Left colon (tissue), 2 donors: ENCODE results near the gene FARP1. TPM values are rescaled to one million over a fixed set of nuclear protein-coding genes. Genes with fewer than 3 reads are reported as not detected.

ENCODE experiments used
- ATAC-seq: fragments of 200-7000 bp; cut with Tn5 transposase; one replicate; pipeline ENCODE4 v1.9.1; 2020; ENCODE audit warnings: mild to moderate bottlenecking, moderate library complexity
- DNase-seq, 2 donors: peaks; one replicate each; pipeline ENCODE4 v3.0.0-alpha.2; 2020
- intact Hi-C, 2 donors: fragments of 100-400 bp; cut with DNase I in 1 of 2; cut with micrococcal nuclease in 1 of 2; formaldehyde crosslinking; loops; one replicate each; pipeline versions ENCODE4 v1.11.2 to v1.14.0; 2022; cut with DNase I, micrococcal nuclease
- total RNA-seq, 2 donors: library from RNA; stranded (reverse); fragmentation: NEBNext Ultra II Directional; extraction: Animal tissue kit (Norgen Biotek cat#: 25700); gene quantifications; one replicate each; pipeline ENCODE4 v1.2.1, GENCODE V29; 2021
- donor health status: DM: no; HTN: no; CAD: no.
- donor health status: DM: yes; HTN: yes; CAD: no.

FARP1 gene
- total RNA-seq, 2 donors from 2014 or later: 38.8 to 50.3 TPM

- intact Hi-C loops: no loop called here
- ATAC-seq (no peak), DNase-seq (no peak)
Measured at GRCh38 chr13:98291658-98292057, 148.8 kb downstream of the FARP1 start.

DNA sequence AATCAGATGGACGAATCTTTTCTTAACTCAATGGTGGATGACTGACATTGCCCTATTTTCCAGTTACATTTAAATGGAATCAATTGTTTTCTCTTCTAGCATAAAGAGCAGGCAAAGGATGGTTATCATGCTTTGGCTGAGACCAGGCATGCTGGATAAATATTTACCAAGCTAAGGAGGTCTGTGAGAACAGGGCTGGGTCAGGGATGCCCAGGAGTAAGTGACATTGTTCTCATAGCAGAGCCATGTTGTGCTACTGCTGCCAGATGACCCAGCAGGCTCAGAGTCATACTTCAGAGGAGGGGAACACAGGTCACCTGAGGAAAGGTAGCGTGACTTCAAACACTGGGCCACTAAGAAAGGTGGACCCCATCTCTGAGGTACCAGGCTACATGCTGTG is 150.2 kb downstream of the FARP1 start:
- DNase-seq: no peak
- peak; percentile 85 for ATAC-seq
- intact Hi-C loops: no loop called here

- no peak for DNase-seq
- no peak for ATAC-seq
- intact Hi-C loops: no loop called here
Measured at GRCh38 chr13:98293570-98294142, 150.8 kb downstream of the FARP1 start.

- intact Hi-C loops: no loop called here
- ATAC-seq: no peak
- DNase-seq: no peak
Measured at GRCh38 chr13:98295371-98295770, 152.5 kb downstream of the FARP1 start.

DNA sequence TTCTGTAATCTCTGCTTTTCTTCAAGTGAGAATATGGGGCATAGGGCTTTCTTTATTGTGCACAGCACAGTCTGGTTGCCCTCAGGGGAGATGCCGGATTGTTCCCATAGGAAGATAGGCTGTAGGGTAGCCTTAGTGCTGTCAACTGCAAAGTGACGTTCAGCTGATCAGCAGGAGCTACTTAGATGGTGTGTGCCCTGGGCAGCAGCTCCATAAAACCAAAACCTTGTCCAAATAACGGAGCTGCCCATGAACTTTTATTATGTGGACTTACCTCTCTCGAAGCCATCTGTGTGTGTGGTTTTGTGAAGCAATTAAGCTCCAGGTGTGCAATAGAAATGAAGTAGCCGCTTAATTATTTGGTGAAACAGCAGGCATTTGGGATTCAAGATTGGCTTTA is 154.2 kb downstream of the FARP1 start:
- DNase-seq (no peak), ATAC-seq (peak; percentile 44)
- intact Hi-C loops: no loop called here

- DNase-seq (no peak), ATAC-seq (no peak)
- intact Hi-C loops: no loop called here
Measured at GRCh38 chr13:98297745-98298144, 154.9 kb downstream of the FARP1 start.

DNA sequence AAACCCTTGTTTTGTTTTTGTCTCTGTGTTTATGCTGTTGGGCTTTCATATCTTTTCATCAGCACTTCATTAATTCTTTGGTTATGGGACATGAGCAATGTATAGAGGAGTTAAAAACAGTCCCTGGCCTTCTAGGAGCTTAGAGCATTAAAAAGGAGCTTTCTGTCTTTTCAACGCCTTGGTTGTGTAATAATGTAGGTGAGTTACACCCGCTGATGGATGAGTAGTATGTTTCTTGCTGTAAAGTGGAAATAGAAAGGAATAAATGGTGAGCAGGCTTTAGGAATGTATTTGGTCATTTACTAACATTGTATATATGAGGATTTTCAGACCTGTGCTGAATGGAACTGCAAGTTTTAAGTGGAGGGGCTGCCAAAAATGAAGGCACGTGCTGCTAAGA is 155.7 kb downstream of the FARP1 start:
- ATAC-seq: no peak
- intact Hi-C loops: no loop called here
- DNase-seq: no peak

DNA sequence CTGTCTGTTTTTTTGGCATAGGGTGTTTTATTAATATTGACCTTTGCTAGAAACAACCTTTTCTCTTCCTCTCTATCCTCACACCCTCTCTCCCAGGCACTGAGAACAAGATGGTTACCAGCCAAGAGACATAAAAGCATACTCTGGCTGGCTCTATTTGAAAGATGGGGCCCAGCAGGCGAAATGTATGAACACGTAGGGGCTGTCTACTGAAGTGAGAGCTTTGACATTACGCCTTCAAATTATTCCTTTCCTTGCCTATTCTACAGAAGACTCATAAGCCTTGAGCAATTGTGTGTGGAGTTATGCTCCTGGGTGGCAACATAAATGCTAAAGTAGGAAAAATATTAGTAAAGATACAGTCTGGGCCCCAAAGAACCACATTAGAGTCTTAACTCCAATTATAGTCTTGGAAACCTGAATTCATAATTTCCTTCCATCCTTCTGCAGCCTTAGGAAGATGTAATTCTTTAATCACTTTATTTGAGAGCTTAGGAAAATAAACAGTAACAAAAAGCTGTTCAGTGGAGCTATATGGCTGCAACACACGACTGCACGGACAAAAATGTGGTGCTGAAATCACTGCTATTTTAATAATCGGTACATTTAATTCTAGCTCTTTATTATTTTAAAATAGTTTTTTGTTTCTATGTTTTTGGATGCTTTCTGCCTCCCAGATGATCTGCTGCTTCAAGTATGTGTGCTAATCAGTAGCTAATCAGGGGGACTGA is 156.5 kb downstream of the FARP1 start:
- no peak for ATAC-seq
- intact Hi-C loops: no loop called here
- DNase-seq: no peak

DNA sequence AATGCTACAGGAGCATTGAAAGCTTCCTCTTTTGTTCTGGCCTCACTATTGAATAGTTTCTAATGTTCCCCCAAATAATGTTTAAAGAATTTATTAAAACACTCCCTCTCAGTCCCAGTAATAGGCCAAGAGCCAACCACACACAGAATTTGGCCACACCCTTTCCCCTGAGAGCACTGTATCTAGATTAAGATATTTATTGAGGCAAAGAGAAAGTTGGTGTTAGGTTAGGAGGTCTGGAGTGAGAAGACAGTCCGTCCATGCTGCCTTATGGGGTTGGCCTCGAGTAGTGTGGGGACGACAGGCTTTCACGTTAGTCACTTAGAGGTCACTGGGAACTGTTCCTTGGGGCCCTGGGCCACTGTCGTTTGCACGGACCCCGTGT is 157.1 kb downstream of the FARP1 start:
- DNase-seq: no peak
- intact Hi-C loops: no loop called here
- ATAC-seq: no peak

GRCh38 chr13:98300956-98301641 is 158.2 kb downstream of the FARP1 start:
- peak; percentile 71 for ATAC-seq
- intact Hi-C loops: no loop called here

GRCh38 chr13:98301721-98302120 is 158.8 kb downstream of the FARP1 start:
- no peak for DNase-seq
- ATAC-seq: no peak
- intact Hi-C loops: no loop called here

More at GRCh38 chr13:98300956-98301641, 158.2 kb downstream of the FARP1 start:
- DNase-seq: no peak

GRCh38 chr13:98303858-98304257 is 161.0 kb downstream of the FARP1 start:
- intact Hi-C loops: no loop called here
- DNase-seq (no peak), ATAC-seq (no peak)

GRCh38 chr13:98305670-98306069 is 162.8 kb downstream of the FARP1 start:
- intact Hi-C loops: no loop called here
- no peak for DNase-seq
- ATAC-seq: no peak

GRCh38 chr13:98307463-98308085 is 164.7 kb downstream of the FARP1 start:
- no peak for DNase-seq
- no peak for ATAC-seq
- intact Hi-C loops: no loop called here

GRCh38 chr13:98308086-98308911 is 165.4 kb downstream of the FARP1 start:
- no peak for ATAC-seq
- intact Hi-C loops: no loop called here
- DNase-seq: no peak

GRCh38 chr13:98309569-98310335 is 166.9 kb downstream of the FARP1 start:
- intact Hi-C loops: no loop called here
- DNase-seq: no peak
- ATAC-seq: no peak

GRCh38 chr13:98310485-98311199 is 167.7 kb downstream of the FARP1 start:
- ATAC-seq (peak; percentile 68), DNase-seq (no peak)
- intact Hi-C loops: no loop called here

- DNase-seq: no peak
- peak; percentile 3 for ATAC-seq
- intact Hi-C loops: no loop called here
Measured at GRCh38 chr13:98311200-98311548, 168.3 kb downstream of the FARP1 start.
